Mucosa of descending colon (tissue), 3 donors: Measurements from ENCODE around the gene LYRM4. TPM values are rescaled to one million over a fixed set of nuclear protein-coding genes. Genes with fewer than 3 reads are reported as not detected.

ENCODE experiments used
- ATAC-seq: fragments of 200-7000 bp; cut with Tn5 transposase; one replicate; pipeline ENCODE4 v1.9.1; 2020; ENCODE audit warnings: mild to moderate bottlenecking, moderate library complexity
- DNase-seq, 3 donors: peaks; one replicate each; pipeline ENCODE4 v3.0.0-alpha.2; 2020
- H3K36me3 ChIP-seq: fragments of 200-600 bp; one replicate; pipeline ENCODE4 v1.8.0; 2021; ENCODE audit warnings: low read depth, mild to moderate bottlenecking
- H3K4me1 ChIP-seq: fragments of 200-600 bp; one replicate; pipeline ENCODE4 v1.8.0; 2021; ENCODE audit warnings: low read depth, mild to moderate bottlenecking
- H3K4me3 ChIP-seq: fragments of 200-600 bp; one replicate; pipeline ENCODE4 v1.8.0; 2021; ENCODE audit warnings: mild to moderate bottlenecking
- H3K9me3 ChIP-seq: fragments of 200-600 bp; one replicate; pipeline ENCODE4 v1.8.0; 2021; ENCODE audit warnings: mild to moderate bottlenecking
- intact Hi-C, 2 donors: fragments of 100-400 bp; cut with DNase I in 1 of 2; cut with micrococcal nuclease in 1 of 2; formaldehyde crosslinking; loops; one replicate each; pipeline versions ENCODE4 v1.11.0 to v1.11.1; 2022; cut with DNase I, micrococcal nuclease
- total RNA-seq, 3 donors: library from RNA; stranded (reverse); fragmentation: NEBNext Ultra II Directional in 2 of 3; extraction: Animal tissue kit (Norgen Biotek cat#: 25700) in 2 of 3; gene quantifications; one replicate each; pipeline versions ENCODE4 v1.2.1 to v1.2.4, GENCODE V29; 2021 to 2023
- TF ChIP-seq, protein P1 (sequence below): fragments of 200-600 bp; IDR thresholded peaks from one replicate; pipeline ENCODE4 v1.8.0; 2022; ENCODE audit warnings: antibody characterized with exemption, mild to moderate bottlenecking
- donor health status: DM: no; HTN: no; CAD: no; lungs with moderate emphysema.
- donor health status: DM: no; HTN: no; CAD: no.
- donor health status: DM: no; HTN: yes; CAD: no.

Gene LYRM4
- total RNA-seq, 3 donors from 2014 or later: 13.6 to 19.8 (median 13.9) TPM

DNA sequence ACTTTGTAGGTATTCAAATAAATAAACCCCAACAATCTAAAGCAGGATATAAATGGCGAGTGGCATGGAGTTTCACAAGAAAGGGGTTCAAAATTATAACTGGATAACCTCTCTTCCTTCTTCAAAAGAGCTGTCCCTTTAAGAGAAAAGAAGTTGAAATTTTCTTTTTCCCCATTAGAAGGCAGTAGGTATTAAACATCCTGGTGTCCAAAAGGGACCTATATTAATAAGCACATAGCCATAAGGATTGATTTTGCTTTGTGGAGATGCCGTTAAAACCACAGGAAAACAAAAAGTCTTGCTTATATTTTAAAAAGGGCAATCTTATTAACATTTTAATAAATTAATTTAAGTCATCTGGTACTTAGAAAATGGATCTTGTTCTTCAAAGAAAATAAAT is 76.5 kb downstream of the LYRM4 start:
- no peak overlapping the region for H3K4me3 ChIP-seq

DNA sequence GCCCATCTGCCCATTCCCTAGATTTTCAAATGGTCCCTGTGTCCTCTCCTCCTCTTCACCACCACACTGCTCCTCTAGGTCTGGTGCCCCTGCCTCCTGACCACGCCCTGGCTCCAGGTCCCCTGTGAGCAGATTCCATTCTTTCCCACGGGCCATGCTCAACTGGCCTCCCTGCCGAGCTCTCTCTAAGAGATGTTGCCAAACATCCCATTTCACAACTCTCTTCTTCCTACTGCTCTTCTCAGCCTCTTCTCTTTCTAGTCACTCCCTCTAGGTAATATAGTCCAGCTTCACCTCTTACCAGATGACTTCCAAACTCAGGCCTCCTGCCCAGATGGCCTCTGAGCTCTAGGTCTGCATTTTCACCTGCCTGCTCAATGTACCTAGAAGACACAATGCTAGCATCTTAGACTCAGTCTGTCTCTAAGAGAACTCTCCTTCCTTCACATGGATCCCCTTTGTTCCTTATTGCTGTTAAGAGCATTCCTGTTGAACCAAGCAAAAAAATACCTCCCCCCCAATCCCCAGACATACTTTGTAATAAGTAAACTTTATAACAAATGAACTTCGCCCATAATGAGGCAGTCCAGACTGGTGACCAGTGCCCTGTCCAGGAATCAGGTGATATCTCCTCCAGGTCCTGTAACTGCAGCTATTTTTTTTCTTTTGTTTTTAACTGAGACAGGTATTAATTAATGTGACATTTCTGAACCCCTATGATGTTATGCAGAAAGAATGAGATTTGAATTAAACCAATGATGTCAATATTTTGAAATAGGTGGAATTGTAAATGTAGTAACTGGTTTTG is 79.0 kb downstream of the LYRM4 start:
- Histone ChIP-seq H3K9me3 (no peaks in the 10 kb centered on the region), H3K36me3 (no peaks in the 10 kb centered on the region), H3K4me1 (no peaks in the 10 kb centered on the region), H3K4me3 (no peak overlapping the region)
- intact Hi-C loops: no loop called here
- TF ChIP-seq, protein P1, sequence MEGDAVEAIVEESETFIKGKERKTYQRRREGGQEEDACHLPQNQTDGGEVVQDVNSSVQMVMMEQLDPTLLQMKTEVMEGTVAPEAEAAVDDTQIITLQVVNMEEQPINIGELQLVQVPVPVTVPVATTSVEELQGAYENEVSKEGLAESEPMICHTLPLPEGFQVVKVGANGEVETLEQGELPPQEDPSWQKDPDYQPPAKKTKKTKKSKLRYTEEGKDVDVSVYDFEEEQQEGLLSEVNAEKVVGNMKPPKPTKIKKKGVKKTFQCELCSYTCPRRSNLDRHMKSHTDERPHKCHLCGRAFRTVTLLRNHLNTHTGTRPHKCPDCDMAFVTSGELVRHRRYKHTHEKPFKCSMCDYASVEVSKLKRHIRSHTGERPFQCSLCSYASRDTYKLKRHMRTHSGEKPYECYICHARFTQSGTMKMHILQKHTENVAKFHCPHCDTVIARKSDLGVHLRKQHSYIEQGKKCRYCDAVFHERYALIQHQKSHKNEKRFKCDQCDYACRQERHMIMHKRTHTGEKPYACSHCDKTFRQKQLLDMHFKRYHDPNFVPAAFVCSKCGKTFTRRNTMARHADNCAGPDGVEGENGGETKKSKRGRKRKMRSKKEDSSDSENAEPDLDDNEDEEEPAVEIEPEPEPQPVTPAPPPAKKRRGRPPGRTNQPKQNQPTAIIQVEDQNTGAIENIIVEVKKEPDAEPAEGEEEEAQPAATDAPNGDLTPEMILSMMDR: no peak
- DNase-seq (no peak), ATAC-seq (no peak)

More for the DNA sequence above, 76.5 kb downstream of the LYRM4 start:
- ATAC-seq: no peak
- TF ChIP-seq, protein P1: no peak
- H3K9me3 ChIP-seq: no peaks in the 10 kb centered on the region
- intact Hi-C loops: no loop called here
- DNase-seq: no peak
- H3K36me3 ChIP-seq: no peaks in the 10 kb centered on the region
- no peaks in the 10 kb centered on the region for H3K4me1 ChIP-seq

DNA sequence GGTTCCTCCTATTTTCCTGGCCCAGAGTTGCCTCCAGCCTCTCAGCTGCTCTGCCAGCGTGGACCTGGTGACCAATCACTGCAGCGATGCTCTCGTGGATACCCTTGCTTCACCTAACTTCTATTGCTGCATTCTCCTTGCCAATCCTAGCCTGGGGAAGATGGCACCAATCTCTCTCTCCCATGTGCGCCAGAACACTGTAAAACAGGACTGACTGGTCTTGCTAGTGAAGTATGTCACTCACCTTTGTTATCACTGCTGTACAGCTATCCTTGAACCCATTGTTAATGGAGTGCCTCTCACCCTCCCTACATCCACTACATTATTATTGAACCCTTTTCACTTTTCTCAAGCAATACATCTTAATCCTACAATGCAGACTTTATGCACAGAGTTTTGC is 80.1 kb downstream of the LYRM4 start:
- H3K36me3 ChIP-seq: no peaks in the 10 kb centered on the region
- intact Hi-C loops: no loop called here
- no peaks in the 10 kb centered on the region for H3K9me3 ChIP-seq
- H3K4me3 ChIP-seq: no peak overlapping the region
- DNase-seq: no peak
- ATAC-seq: no peak
- H3K4me1 ChIP-seq: no peaks in the 10 kb centered on the region
- TF ChIP-seq, protein P1: no peak

DNA sequence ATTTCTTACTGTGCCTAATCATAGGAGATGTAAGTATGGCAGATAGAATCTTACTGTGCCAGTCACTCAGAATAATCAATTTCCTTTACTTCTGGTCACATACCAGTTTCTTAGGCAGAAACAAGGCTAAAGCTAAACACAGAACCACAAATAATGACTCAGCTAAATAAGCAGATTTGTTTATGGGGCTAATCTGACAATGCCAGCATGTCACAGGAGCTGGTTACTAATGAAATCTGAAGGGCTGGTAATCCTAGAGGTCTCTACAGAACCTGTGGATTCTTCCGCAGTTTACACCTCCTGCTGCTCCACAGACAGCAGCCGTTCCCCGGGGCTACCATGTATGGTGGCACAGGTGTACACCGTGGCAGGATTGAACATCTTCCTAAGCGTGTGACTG is 80.8 kb downstream of the LYRM4 start:
- DNase-seq: no peak
- TF ChIP-seq, protein P1: no peak
- intact Hi-C loops: no loop called here

DNA sequence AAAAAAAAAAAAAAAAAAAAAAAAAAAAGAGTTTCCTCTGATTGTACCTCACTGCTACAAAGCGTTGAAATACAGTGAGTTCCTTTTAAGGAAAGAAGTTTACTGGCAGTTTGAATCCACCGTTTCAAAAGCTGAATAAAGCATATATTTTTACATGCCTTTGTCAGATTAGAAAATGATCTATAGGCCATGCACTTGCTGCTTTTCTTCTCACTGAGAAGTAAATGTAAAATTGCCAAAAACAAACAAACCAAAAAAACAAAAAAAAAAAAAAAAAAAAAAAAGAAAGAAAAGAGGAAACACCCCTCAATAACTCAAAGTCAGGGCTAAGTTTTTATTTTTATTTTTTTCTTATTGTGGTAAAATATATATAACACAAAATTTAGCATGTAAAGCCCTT is 81.9 kb downstream of the LYRM4 start:
- no peak overlapping the region for H3K4me3 ChIP-seq
- H3K9me3 ChIP-seq: no peaks in the 10 kb centered on the region
- no peak for DNase-seq
- intact Hi-C loops: no loop called here
- ATAC-seq: no peak
- H3K36me3 ChIP-seq: no peaks in the 10 kb centered on the region
- TF ChIP-seq, protein P1: no peak
- no peaks in the 10 kb centered on the region for H3K4me1 ChIP-seq

More for the DNA sequence above, 80.8 kb downstream of the LYRM4 start:
- ATAC-seq: no peak
- Histone ChIP-seq H3K4me3 (no peak overlapping the region), H3K36me3 (no peaks in the 10 kb centered on the region), H3K9me3 (no peaks in the 10 kb centered on the region), H3K4me1 (no peaks in the 10 kb centered on the region)
